CD1c-positive myeloid dendritic cell (primary cell): Measurements from ENCODE around the gene SRP19.
"Not testable (repeated sequence)": the region's sequence is repeated elsewhere in the genome, so short reads cannot be mapped to it uniquely, and the experiment has no call there.

Source experiments
- DNase-seq: peaks from one replicate; pipeline ENCODE4 v3.0.0-alpha.2; 2016; ENCODE audit errors: extremely low spot score

The SRP19 gene

GRCh38 chr5:112860929-112861637 lies at the start of gene SRP19:
SRP19 (plus strand) TSS chr5:112861287; CDS start chr5:112861377, 90 bp downstream.
- DNase-seq = peak; percentile 98

- DNase-seq = no peak
Measured at GRCh38 chr5:112812549-112812948, 48.5 kb upstream of the SRP19 start.

DNA sequence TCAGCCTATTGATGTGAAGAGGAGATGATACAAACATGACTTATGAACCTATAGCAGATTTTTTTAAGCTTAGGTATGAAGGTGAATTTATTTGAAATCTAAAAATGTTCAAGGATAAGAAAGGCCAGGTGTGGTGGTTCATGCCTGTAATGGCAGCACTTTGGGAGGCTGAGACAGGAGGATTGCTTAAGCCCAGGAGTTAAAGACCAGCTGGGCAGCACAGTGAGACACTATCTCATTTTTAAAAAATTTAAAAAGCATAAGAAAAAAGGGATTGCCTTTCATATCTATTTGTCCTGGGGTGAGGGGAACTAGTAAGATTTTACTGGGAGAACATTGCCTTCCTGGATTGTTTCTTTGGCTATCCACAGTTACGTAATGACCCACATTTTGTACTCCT lies 40.8 kb upstream of the SRP19 start:
- DNase-seq = no peak

DNA sequence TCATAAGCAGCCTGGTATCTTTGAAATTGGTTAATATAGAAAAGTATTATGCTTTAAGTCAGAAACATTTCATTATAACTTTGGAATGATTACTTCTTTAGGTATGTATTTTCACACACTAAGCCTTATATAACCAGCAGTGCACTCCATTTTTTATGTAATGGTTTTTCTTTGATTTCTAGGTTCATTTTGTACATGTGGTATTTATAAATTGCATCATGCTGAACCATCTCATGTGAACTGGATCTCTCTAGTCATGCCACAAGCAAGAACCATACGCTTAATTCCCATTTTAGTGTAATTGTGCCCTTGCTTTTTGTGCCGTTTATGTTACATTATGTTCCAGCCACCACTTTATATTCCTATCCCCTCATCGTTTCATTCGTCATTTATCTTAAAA lies 38.6 kb upstream of the SRP19 start:
- no peak for DNase-seq

DNA sequence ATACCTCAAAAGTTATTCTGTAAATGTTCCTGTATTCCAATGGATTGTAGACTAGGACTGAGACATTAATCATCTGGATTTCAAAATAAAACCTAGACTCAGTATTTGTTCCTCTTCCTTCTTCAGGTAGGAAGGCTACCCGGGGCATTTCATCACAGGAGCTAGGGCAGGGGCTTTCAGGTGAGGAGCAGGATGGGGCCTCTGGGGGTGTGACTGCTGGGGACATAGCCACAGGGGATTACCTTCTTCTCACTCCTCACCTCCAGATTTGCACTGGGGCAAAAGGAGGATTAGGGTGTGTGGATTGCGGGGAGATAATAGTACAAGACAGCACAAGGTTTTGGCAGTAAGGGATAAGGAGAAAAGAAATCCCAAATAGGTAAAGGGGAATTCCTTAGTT lies 37.9 kb upstream of the SRP19 start:
- no peak for DNase-seq

DNA sequence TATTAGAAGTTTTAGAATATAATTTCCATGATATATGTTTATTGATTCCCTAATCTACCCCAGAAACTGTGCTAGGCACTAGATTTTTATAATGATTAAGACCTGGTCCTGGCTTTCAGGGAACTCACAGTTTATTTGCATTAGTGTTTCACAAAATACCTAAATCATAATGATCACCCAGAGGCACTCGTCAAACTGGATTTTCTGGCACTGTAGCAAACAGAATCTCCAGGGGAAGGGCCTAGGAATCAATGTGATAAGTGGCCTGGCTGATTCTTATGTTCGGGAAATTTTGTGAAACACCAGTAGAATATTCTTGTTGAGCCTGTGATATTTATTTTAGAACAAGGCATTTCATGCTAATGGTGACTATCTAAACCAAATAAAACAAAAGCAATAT lies 37.4 kb upstream of the SRP19 start:
- no peak for DNase-seq

DNA sequence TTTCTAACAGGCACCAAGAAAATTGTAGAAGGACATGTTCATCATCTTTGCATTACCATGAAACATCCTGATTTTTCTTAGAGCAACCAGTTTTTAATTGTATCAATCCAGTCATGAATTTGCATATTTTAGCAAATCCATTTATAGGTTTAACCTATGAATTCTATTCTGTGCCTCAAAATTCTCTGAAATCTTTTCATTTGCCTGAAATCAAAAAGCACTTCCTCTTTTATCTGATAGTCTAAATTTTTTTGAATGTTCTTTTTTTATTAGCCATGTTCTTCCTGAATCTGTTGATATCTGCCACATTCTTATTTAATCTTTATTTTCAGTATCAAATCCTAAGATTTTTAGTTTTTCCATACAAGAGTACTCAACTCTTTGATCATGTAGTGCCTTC lies 36.9 kb upstream of the SRP19 start:
- DNase-seq = no peak

GRCh38 chr5:112830378-112830777 lies 30.7 kb upstream of the SRP19 start:
- no peak for DNase-seq

GRCh38 chr5:112833971-112834370 lies 27.1 kb upstream of the SRP19 start:
- no peak for DNase-seq

DNA sequence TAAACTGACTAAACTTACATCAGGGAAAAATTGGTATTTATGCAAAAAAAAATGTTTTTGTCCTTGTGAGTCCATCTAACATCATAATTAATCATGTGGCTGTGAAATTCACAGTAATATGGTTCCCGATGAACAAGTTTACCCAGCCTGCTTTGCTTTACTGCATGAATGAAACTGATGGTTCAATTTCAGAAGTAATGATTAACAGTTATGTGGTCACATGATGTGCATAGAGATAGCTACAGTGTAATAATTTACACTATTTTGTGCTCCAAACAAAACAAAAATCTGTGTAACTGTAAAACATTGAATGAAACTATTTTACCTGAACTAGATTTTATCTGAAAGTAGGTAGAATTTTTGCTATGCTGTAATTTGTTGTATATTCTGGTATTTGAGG lies 16.6 kb upstream of the SRP19 start:
- DNase-seq = no peak

- no peak for DNase-seq
Measured at GRCh38 chr5:112846556-112846955, 14.5 kb upstream of the SRP19 start.

DNA sequence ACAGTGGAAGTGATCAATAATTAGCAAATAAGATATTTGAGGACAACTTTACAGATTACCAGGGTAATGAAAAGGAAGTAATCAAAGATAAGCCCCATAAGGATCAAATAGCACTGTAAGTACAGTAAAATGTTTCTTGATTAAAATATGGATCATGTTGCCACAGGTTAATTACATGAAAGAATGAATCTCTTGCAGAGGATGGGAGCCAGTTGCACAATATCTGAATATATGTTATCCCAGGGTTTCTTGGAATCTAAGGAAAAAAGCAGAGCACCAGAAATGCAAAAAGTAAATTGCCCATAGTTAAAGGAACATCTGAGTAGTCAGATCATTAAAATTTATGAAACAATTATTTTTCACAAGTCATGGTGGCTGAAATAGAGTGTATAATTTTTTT lies 13.8 kb upstream of the SRP19 start:
- no peak for DNase-seq

DNA sequence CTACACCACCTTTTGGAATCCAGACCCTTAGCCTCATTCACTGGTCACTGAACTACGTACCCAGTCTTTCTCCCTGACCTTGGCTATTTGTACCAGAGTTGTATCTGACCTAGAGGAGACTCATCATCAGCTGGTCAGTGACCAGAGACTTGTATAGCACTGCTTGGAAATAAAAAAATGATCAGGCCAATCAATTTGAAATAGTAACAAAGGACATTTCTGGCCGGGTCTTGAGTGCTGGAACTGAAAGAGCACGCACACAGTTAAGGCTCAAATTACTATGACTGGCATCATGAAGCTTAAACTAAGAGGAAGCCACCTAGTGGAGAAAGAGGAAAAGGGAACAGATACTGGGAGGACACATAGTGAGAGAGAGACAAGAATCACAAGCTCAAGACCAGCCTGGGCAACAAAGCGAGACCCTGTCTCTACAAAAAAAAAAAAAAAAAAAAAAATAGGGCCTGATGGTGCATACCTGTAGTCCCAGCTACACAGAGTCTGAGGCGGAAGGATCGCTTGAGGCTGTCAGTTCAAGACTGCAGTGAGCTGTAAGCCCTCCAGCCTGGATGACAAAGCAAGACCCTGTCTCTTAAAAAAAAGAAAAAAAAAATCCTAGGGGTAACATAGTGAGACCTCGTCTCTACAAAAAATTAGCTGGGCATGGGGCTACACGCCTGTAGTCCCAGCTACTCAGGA lies 12.8 kb upstream of the SRP19 start:
- peak; percentile 75 for DNase-seq

- DNase-seq = no peak
Measured at GRCh38 chr5:112849912-112850311, 11.2 kb upstream of the SRP19 start.

DNA sequence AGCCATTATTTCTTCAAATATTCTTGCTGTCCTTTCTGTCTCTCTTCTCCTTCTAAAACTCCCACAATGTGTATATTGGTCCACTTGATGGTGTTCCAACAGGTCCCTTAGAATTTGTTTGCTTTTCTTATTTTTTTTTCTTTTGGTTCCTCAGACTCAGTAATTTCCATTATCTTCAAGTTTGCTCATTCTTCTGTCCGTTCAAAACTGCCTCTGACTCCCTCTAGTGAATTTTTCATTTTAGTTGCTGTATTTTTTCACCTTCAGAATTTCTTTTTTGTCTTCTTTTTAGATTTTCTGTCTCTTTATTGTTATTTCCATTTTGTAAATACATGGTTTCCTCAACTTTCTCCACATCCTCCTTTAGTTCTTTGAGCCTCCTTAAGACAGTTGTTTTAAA lies 6.4 kb upstream of the SRP19 start:
- no peak for DNase-seq

GRCh38 chr5:112857866-112858265 lies 3.2 kb upstream of the SRP19 start:
- no peak for DNase-seq

DNA sequence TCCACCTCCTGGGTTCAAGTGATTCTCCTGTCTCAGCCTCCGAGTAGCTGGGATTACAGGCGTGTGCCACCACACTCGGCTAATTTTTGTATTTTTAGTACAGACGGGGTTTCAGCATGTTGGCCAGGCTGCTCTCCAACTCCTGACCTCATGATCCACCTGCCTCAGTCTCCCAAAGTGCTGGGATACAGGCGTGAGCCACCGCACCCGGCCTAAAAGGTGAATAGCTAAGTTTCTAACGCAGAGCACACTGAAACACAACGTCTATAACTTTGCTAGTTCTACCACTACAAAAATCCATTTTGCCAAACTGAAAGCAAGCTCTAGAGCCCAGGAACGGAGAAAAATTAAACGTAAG lies 537 bp upstream of the SRP19 start:
- not testable (repeated sequence) for DNase-seq

- no peak for DNase-seq
Measured at GRCh38 chr5:112861638-112861985, 525 bp downstream of the SRP19 start.

DNA sequence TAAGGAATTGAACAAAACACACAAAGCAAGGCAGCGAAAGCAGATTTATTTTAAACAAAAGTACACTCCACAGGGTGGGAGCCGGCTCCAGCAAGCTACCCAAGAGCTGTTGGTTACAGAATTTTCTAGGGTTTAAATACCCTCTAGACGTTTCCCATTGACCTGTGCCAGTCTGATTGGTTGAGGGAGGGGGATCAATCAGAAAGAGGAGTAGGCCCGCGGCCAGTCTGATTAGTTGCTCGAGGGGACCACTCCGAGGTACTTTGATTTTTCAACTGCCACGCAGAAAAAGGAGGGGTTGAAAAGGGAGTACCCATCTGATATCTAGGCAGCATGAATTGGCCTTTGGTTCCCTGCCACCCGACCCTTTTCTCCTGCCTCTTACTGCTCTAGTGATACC lies 998 bp downstream of the SRP19 start:
- DNase-seq = no peak

- DNase-seq = no peak
Measured at GRCh38 chr5:112863549-112863948, 2.5 kb downstream of the SRP19 start.

DNA sequence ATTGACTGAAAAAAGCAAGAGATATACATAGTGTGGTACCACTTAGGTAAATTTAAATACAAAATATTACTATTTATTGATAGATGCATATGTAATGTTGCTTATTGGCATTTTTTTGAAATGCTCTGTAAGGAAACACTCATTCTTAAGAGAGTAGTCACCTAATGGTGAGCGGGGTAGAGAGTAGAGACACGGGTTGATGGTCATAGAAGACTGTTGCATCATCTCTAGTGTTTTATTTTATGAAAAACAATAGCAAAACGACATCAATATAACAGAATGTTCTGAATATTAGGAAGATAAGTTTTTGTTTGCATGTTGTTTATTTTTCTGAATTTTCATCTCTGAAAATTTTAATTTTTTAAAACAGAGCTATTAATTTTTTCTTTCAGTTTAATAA lies 4.0 kb downstream of the SRP19 start:
- no peak for DNase-seq

GRCh38 chr5:112866739-112867138 lies 5.7 kb downstream of the SRP19 start:
- DNase-seq = no peak

GRCh38 chr5:112867411-112867810 lies 6.3 kb downstream of the SRP19 start:
- DNase-seq = no peak

GRCh38 chr5:112869948-112870347 lies 8.9 kb downstream of the SRP19 start:
- DNase-seq = no peak
